Stimulated activated naive B cell treated with anti-CD40 and anti-IgM and Interleukin-4, amounts not matched to agents 10 μg/mL and 1 μg/mL and 100 μg/mL, for 72 hours (primary cell): ENCODE measurements around the gene CTRL.
"Not testable (repeated sequence)": the region's sequence is repeated elsewhere in the genome, so short reads cannot be mapped to it uniquely, and the experiment has no call there.

Experiments used
- ATAC-seq, 2 donors: fragments of 150-1000 bp; cut with Tn5 transposase; replicated peaks; 2 replicates each; pipeline ENCODE4 v1.10.0; 2021; ENCODE audit warnings: moderate library complexity in 1 of 2
- DNase-seq: peaks from one replicate; pipeline ENCODE4 v3.0.0; 2021
- H3K27ac Mint-ChIP-seq: one replicate; pipeline ENCODE4 v1.8.0; 2022; ENCODE audit warnings: mild to moderate bottlenecking, mixed read lengths
- H3K27me3 Mint-ChIP-seq, 2 donors: one replicate each; pipeline ENCODE4 v1.8.0; 2022; ENCODE audit warnings: mixed read lengths in 2 of 2
- H3K36me3 Mint-ChIP-seq, 2 donors: one replicate each; pipeline ENCODE4 v1.8.0; 2022; ENCODE audit warnings: mixed read lengths in 2 of 2, mild to moderate bottlenecking in 1 of 2
- H3K4me1 Mint-ChIP-seq, 2 donors: one replicate each; pipeline ENCODE4 v1.8.0; 2022; ENCODE audit warnings: mixed read lengths in 2 of 2, mild to moderate bottlenecking in 1 of 2
- H3K4me3 Mint-ChIP-seq, 2 donors: one replicate each; pipeline ENCODE4 v1.8.0; 2022; ENCODE audit warnings: mild to moderate bottlenecking in 2 of 2, mixed read lengths in 2 of 2, moderate library complexity in 1 of 2
- H3K9me3 Mint-ChIP-seq, 2 donors: one replicate each; pipeline ENCODE4 v1.8.0; 2022; ENCODE audit warnings: mixed read lengths in 2 of 2, mild to moderate bottlenecking in 1 of 2

The CTRL gene

GRCh38 chr16:67940446-67941089, 8.9 kb upstream of the CTRL start:
- Mint-ChIP-seq H3K27ac (peak overlapping the region; percentile 89), H3K4me3 (peak overlapping the region in 1 of 2 donors; percentile 15), H3K4me1 (peaks cover 26 to 54% of the 10 kb centered on the region in 2 donors), H3K36me3 (peaks cover 41 to 46% of the 10 kb centered on the region in 2 donors), H3K9me3 (no peaks in the 10 kb centered on the region), H3K27me3 (no peaks in the 10 kb centered on the region)
- DNase-seq = no peak
- ATAC-seq = no peak

GRCh38 chr16:67939507-67940445, 8.1 kb upstream of the CTRL start:
- no peak for ATAC-seq
- no peaks in the 10 kb centered on the region for H3K27me3 Mint-ChIP-seq
- no peaks in the 10 kb centered on the region for H3K9me3 Mint-ChIP-seq
- H3K36me3 Mint-ChIP-seq = peaks cover 48 to 54% of the 10 kb centered on the region in 2 donors
- no peak for DNase-seq
- peak overlapping the region in 1 of 2 donors; percentile 15 for H3K4me3 Mint-ChIP-seq
- H3K4me1 Mint-ChIP-seq = peaks cover 34 to 62% of the 10 kb centered on the region in 2 donors
- H3K27ac Mint-ChIP-seq = peak overlapping the region; percentile 89

GRCh38 chr16:67937713-67938112, 6.1 kb upstream of the CTRL start:
- H3K9me3 Mint-ChIP-seq, H3K27me3 Mint-ChIP-seq, DNase-seq, ATAC-seq: not testable (repeated sequence)
- H3K4me1 Mint-ChIP-seq = peaks cover 43 to 66% of the 10 kb centered on the region in 2 donors
- H3K36me3 Mint-ChIP-seq = peaks cover 49 to 54% of the 10 kb centered on the region in 2 donors
- H3K4me3 Mint-ChIP-seq = peak overlapping the region; percentile 96 to 100
- peak overlapping the region; percentile 100 for H3K27ac Mint-ChIP-seq

GRCh38 chr16:67936880-67937605, 5.4 kb upstream of the CTRL start:
- DNase-seq = peak; percentile 82
- Mint-ChIP-seq H3K27ac (peak overlapping the region; percentile 100), H3K4me3 (peak overlapping the region; percentile 96 to 100), H3K36me3 (peaks cover 48 to 57% of the 10 kb centered on the region in 2 donors), H3K9me3 (no peaks in the 10 kb centered on the region), H3K27me3 (no peaks in the 10 kb centered on the region), H3K4me1 (peaks cover 41 to 62% of the 10 kb centered on the region in 2 donors)
- ATAC-seq = peak; percentile 69 to 73

- peak; percentile 17 to 26 for ATAC-seq
- H3K9me3 Mint-ChIP-seq = no peaks in the 10 kb centered on the region
- peak within 1 kb of the TSS; percentile 96 to 100 for H3K4me3 Mint-ChIP-seq
- H3K27ac Mint-ChIP-seq = peak within 1 kb of the TSS; percentile 100
- peaks cover 37 to 62% of the 10 kb centered on the region in 2 donors for H3K4me1 Mint-ChIP-seq
- H3K27me3 Mint-ChIP-seq = no peaks in the 10 kb centered on the region
- DNase-seq = no peak
- peaks cover 43 to 57% of the 10 kb centered on the region in 2 donors for H3K36me3 Mint-ChIP-seq
Measured at GRCh38 chr16:67936124-67936879, 4.6 kb upstream of the CTRL start, which contains the start of gene PSMB10. Gene PSMB10, minus strand, starts transcription at chr16:67936850. Its CDS starts 101 bp downstream, at chr16:67936749.

GRCh38 chr16:67935402-67936123, 3.9 kb upstream of the CTRL start:
- H3K36me3 Mint-ChIP-seq = peaks cover 41 to 61% of the 10 kb centered on the region in 2 donors
- H3K4me1 Mint-ChIP-seq = peaks cover 39 to 62% of the 10 kb centered on the region in 2 donors
- DNase-seq (peak; percentile 93), ATAC-seq (peak; percentile 89 to 90)
- no peaks in the 10 kb centered on the region for H3K9me3 Mint-ChIP-seq
- H3K4me3 Mint-ChIP-seq = peak overlapping the region; percentile 96 to 100
- H3K27me3 Mint-ChIP-seq = no peaks in the 10 kb centered on the region
- peak overlapping the region; percentile 100 for H3K27ac Mint-ChIP-seq

- peak overlapping the region; percentile 100 for H3K27ac Mint-ChIP-seq
- H3K4me1 Mint-ChIP-seq = peaks cover 36 to 57% of the 10 kb centered on the region in 2 donors
- ATAC-seq = no peak
- peaks cover 37 to 61% of the 10 kb centered on the region in 2 donors for H3K36me3 Mint-ChIP-seq
- peak overlapping the region; percentile 96 to 100 for H3K4me3 Mint-ChIP-seq
- no peaks in the 10 kb centered on the region for H3K27me3 Mint-ChIP-seq
- H3K9me3 Mint-ChIP-seq = no peaks in the 10 kb centered on the region
- DNase-seq = no peak
Measured at GRCh38 chr16:67935101-67935401, 3.4 kb upstream of the CTRL start.

- peak overlapping the region; percentile 100 for H3K27ac Mint-ChIP-seq
- no peak for DNase-seq
- no peaks in the 10 kb centered on the region for H3K9me3 Mint-ChIP-seq
- ATAC-seq = no peak
- no peaks in the 10 kb centered on the region for H3K27me3 Mint-ChIP-seq
- peak overlapping the region; percentile 96 to 100 for H3K4me3 Mint-ChIP-seq
- peaks cover 31 to 51% of the 10 kb centered on the region in 2 donors for H3K4me1 Mint-ChIP-seq
- H3K36me3 Mint-ChIP-seq = peaks cover 36 to 59% of the 10 kb centered on the region in 2 donors
Measured at GRCh38 chr16:67934306-67935100, 2.8 kb upstream of the CTRL start.

GRCh38 chr16:67933805-67934204, 2.1 kb upstream of the CTRL start:
- Mint-ChIP-seq H3K4me1 (peaks cover 31 to 47% of the 10 kb centered on the region in 2 donors), H3K27me3 (no peaks in the 10 kb centered on the region), H3K27ac (peak overlapping the region; percentile 68), H3K9me3 (no peaks in the 10 kb centered on the region), H3K4me3 (peak overlapping the region; percentile 33 to 36), H3K36me3 (peaks cover 33 to 60% of the 10 kb centered on the region in 2 donors)
- ATAC-seq (no peak), DNase-seq (no peak)

- H3K27me3 Mint-ChIP-seq = no peaks in the 10 kb centered on the region
- no peak for DNase-seq
- no peak for ATAC-seq
- H3K4me1 Mint-ChIP-seq = peaks cover 36 to 56% of the 10 kb centered on the region in 2 donors
- peak overlapping the region; percentile 84 for H3K27ac Mint-ChIP-seq
- H3K9me3 Mint-ChIP-seq = no peaks in the 10 kb centered on the region
- H3K4me3 Mint-ChIP-seq = no peak overlapping the region
- H3K36me3 Mint-ChIP-seq = peaks cover 36 to 70% of the 10 kb centered on the region in 2 donors
Measured at GRCh38 chr16:67932462-67932840, 789 bp upstream of the CTRL start.

GRCh38 chr16:67930678-67931211, 917 bp downstream of the CTRL start:
- no peak for ATAC-seq
- Mint-ChIP-seq H3K27ac (peak overlapping the region; percentile 84), H3K9me3 (no peaks in the 10 kb centered on the region), H3K4me3 (no peak overlapping the region), H3K27me3 (no peaks in the 10 kb centered on the region), H3K36me3 (peaks cover 24 to 61% of the 10 kb centered on the region in 2 donors), H3K4me1 (peaks cover 36 to 59% of the 10 kb centered on the region in 2 donors)
- DNase-seq = no peak

GRCh38 chr16:67930191-67930590, 1.5 kb downstream of the CTRL start:
- Mint-ChIP-seq H3K9me3 (no peaks in the 10 kb centered on the region), H3K4me1 (peaks cover 37 to 59% of the 10 kb centered on the region in 2 donors), H3K36me3 (peaks cover 18 to 57% of the 10 kb centered on the region in 2 donors), H3K27me3 (no peaks in the 10 kb centered on the region), H3K4me3 (no peak overlapping the region), H3K27ac (peak overlapping the region; percentile 69)
- ATAC-seq (no peak), DNase-seq (no peak)
